HAP-1 (cell line): ENCODE data around the gene FOXA3.

Experiments
- DNase-seq, 2 experiments: peaks; one replicate each; pipeline ENCODE4 v3.0.0-alpha.2; 2016 to 2020; ENCODE audit warnings: low spot score in 2 of 2
- H3K27me3 ChIP-seq: fragments of 250-450 bp; sonication (Bioruptor Pico); 2 replicates; pipeline ENCODE4 v1.5.1; 2020; ENCODE audit warnings: low read depth, mild to moderate bottlenecking, moderate library complexity
- H3K36me3 ChIP-seq: fragments of 250-450 bp; sonication (Bioruptor Pico); replicated peaks from 2 replicates; pipeline ENCODE4 v1.5.1; 2020; ENCODE audit warnings: mild to moderate bottlenecking
- H3K4me1 ChIP-seq: fragments of 250-450 bp; sonication (Bioruptor Pico); 2 replicates; pipeline ENCODE4 v1.5.1; 2020; ENCODE audit warnings: mild to moderate bottlenecking
- H3K4me3 ChIP-seq: fragments of 250-450 bp; sonication (Bioruptor Pico); 2 replicates; pipeline ENCODE4 v1.5.1; 2020; ENCODE audit warnings: mild to moderate bottlenecking, moderate library complexity
- H3K9me3 ChIP-seq: fragments of 250-450 bp; sonication (Bioruptor Pico); 2 replicates; pipeline ENCODE4 v1.5.1; 2020; ENCODE audit warnings: mild to moderate bottlenecking, moderate library complexity
- in situ Hi-C: fragments of 300-500 bp; cut with MboI; formaldehyde crosslinking; loops from 3 replicates; pipeline ENCODE4 v1.14.3; 2020; ENCODE audit warnings: low sequenced_read_pairs, inconsistent platforms, mixed read lengths

FOXA3 gene

GRCh38 chr19:45900738-45901431 lies 36.8 kb downstream of the FOXA3 start:
- Histone ChIP-seq H3K36me3 (peaks cover 16% of the 10 kb centered on the region), H3K9me3 (no peaks in the 10 kb centered on the region), H3K4me3 (peak overlapping the region; percentile 53), H3K4me1 (peaks cover 6% of the 10 kb centered on the region), H3K27me3 (no peaks in the 10 kb centered on the region)
- in situ Hi-C loops = no loop called here
- no peak for DNase-seq

- H3K4me1 ChIP-seq = peaks cover 6% of the 10 kb centered on the region
- in situ Hi-C loops = no loop called here
- no peaks in the 10 kb centered on the region for H3K9me3 ChIP-seq
- DNase-seq = peak in 1 of 2 experiments; percentile 43
- peaks cover 16% of the 10 kb centered on the region for H3K36me3 ChIP-seq
- peak overlapping the region; percentile 53 for H3K4me3 ChIP-seq
- no peaks in the 10 kb centered on the region for H3K27me3 ChIP-seq
Observed at GRCh38 chr19:45901432-45901911, 37.3 kb downstream of the FOXA3 start.

- in situ Hi-C loops = no loop called here
- peak in 1 of 2 experiments; percentile 35 for DNase-seq
- peak within 1 kb of the TSS; percentile 53 for H3K4me3 ChIP-seq
- H3K36me3 ChIP-seq = peaks cover 16% of the 10 kb centered on the region
- H3K9me3 ChIP-seq = no peaks in the 10 kb centered on the region
- peaks cover 6% of the 10 kb centered on the region for H3K4me1 ChIP-seq
- H3K27me3 ChIP-seq = no peaks in the 10 kb centered on the region
Observed at GRCh38 chr19:45901912-45902650, 38.0 kb downstream of the FOXA3 start, which contains the start of gene MYPOP. Gene MYPOP (minus strand): TSS chr19:45902613. CDS start chr19:45901773, 840 bp downstream.

- peak; percentile 94 to 98 for DNase-seq
- no peaks in the 10 kb centered on the region for H3K9me3 ChIP-seq
- in situ Hi-C loops = no loop called here
- peaks cover 16% of the 10 kb centered on the region for H3K36me3 ChIP-seq
- H3K4me3 ChIP-seq = peak overlapping the region; percentile 53
- peaks cover 6% of the 10 kb centered on the region for H3K4me1 ChIP-seq
- H3K27me3 ChIP-seq = no peaks in the 10 kb centered on the region
Observed at GRCh38 chr19:45902651-45903625, 38.8 kb downstream of the FOXA3 start.

- in situ Hi-C loops = no loop called here
- H3K9me3 ChIP-seq = no peaks in the 10 kb centered on the region
Observed at GRCh38 chr19:45905011-45905410, 40.9 kb downstream of the FOXA3 start.

GRCh38 chr19:45906221-45906620 lies 42.1 kb downstream of the FOXA3 start:
- Histone ChIP-seq H3K4me1 (peaks cover 6% of the 10 kb centered on the region), H3K36me3 (no peaks in the 10 kb centered on the region), H3K4me3 (no peak overlapping the region), H3K27me3 (no peaks in the 10 kb centered on the region; the same call in 1 of the 2 replicates), H3K9me3 (no peaks in the 10 kb centered on the region)
- no peak for DNase-seq
- in situ Hi-C loops = no loop called here

More at GRCh38 chr19:45905011-45905410, 40.9 kb downstream of the FOXA3 start:
- H3K27me3 ChIP-seq = no peaks in the 10 kb centered on the region
- no peak for DNase-seq
- peaks cover under 1% of the 10 kb centered on the region; the same call in 1 of the 2 replicates for H3K36me3 ChIP-seq
- peaks cover 6% of the 10 kb centered on the region for H3K4me1 ChIP-seq
- no peak overlapping the region for H3K4me3 ChIP-seq

- DNase-seq = no peak
- no peaks in the 10 kb centered on the region for H3K4me1 ChIP-seq
- no peaks in the 10 kb centered on the region for H3K36me3 ChIP-seq
- H3K9me3 ChIP-seq = no peaks in the 10 kb centered on the region
- H3K27me3 ChIP-seq = no peaks in the 10 kb centered on the region; the same call in 1 of the 2 replicates
- no peak overlapping the region for H3K4me3 ChIP-seq
- in situ Hi-C loops = no loop called here
Observed at GRCh38 chr19:45908956-45909355, 44.8 kb downstream of the FOXA3 start.

- no peaks in the 10 kb centered on the region for H3K4me1 ChIP-seq
- in situ Hi-C loops = no loop called here
- H3K9me3 ChIP-seq = no peaks in the 10 kb centered on the region
- no peaks in the 10 kb centered on the region; the same call in 1 of the 2 replicates for H3K27me3 ChIP-seq
- H3K36me3 ChIP-seq = no peaks in the 10 kb centered on the region
- H3K4me3 ChIP-seq = no peak overlapping the region
- no peak for DNase-seq
Observed at GRCh38 chr19:45911291-45911690, 47.2 kb downstream of the FOXA3 start.

GRCh38 chr19:45913874-45914830 lies 50.0 kb downstream of the FOXA3 start, which contains the start of gene NANOS2:
Gene NANOS2 (minus strand): TSS chr19:45914778. CDS start chr19:45914693, 85 bp downstream.
- peaks cover 13% of the 10 kb centered on the region for H3K27me3 ChIP-seq
- in situ Hi-C loops = no loop called here
- no peaks in the 10 kb centered on the region for H3K4me1 ChIP-seq
- no peaks in the 10 kb centered on the region for H3K9me3 ChIP-seq
- H3K36me3 ChIP-seq = no peaks in the 10 kb centered on the region
- DNase-seq = peak in 1 of 2 experiments; percentile 64
- no peak within 1 kb of the TSS for H3K4me3 ChIP-seq

GRCh38 chr19:45917421-45918091 lies 53.4 kb downstream of the FOXA3 start:
- in situ Hi-C loops = no loop called here

GRCh38 chr19:45918721-45919120 lies 54.6 kb downstream of the FOXA3 start:
- Histone ChIP-seq H3K36me3 (no peaks in the 10 kb centered on the region), H3K9me3 (no peaks in the 10 kb centered on the region), H3K4me3 (no peak overlapping the region), H3K4me1 (no peaks in the 10 kb centered on the region), H3K27me3 (peaks cover 13% of the 10 kb centered on the region; the same call in 1 of the 2 replicates)
- DNase-seq = no peak
- in situ Hi-C loops = no loop called here

More at GRCh38 chr19:45917421-45918091, 53.4 kb downstream of the FOXA3 start:
- H3K36me3 ChIP-seq = no peaks in the 10 kb centered on the region
- H3K4me3 ChIP-seq = no peak overlapping the region
- DNase-seq = no peak
- no peaks in the 10 kb centered on the region for H3K4me1 ChIP-seq
- H3K27me3 ChIP-seq = peaks cover 13% of the 10 kb centered on the region; the same call in 1 of the 2 replicates
- no peaks in the 10 kb centered on the region for H3K9me3 ChIP-seq

- Histone ChIP-seq H3K4me3 (no peak overlapping the region), H3K4me1 (no peaks in the 10 kb centered on the region), H3K27me3 (peaks cover 13% of the 10 kb centered on the region; the same call in 1 of the 2 replicates), H3K9me3 (no peaks in the 10 kb centered on the region), H3K36me3 (no peaks in the 10 kb centered on the region)
- no peak for DNase-seq
- in situ Hi-C loops = no loop called here
Observed at GRCh38 chr19:45919678-45920077, 55.6 kb downstream of the FOXA3 start.
